Camera-type eye (tissue), 1 donor: Measurements from ENCODE around the gene ST6GALNAC4. TPM values are rescaled to one million over a fixed set of nuclear protein-coding genes. Genes with fewer than 3 reads are reported as not detected.

Source experiments
- total RNA-seq: library from RNA; depleted of rRNA; stranded (reverse); fragments of >200 nt; gene quantifications from one replicate; pipeline ENCODE4 v1.2.3, GENCODE V29; 2014

Gene ST6GALNAC4, protein sequence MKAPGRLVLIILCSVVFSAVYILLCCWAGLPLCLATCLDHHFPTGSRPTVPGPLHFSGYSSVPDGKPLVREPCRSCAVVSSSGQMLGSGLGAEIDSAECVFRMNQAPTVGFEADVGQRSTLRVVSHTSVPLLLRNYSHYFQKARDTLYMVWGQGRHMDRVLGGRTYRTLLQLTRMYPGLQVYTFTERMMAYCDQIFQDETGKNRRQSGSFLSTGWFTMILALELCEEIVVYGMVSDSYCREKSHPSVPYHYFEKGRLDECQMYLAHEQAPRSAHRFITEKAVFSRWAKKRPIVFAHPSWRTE
- 12.4 TPM for total RNA-seq

DNA sequence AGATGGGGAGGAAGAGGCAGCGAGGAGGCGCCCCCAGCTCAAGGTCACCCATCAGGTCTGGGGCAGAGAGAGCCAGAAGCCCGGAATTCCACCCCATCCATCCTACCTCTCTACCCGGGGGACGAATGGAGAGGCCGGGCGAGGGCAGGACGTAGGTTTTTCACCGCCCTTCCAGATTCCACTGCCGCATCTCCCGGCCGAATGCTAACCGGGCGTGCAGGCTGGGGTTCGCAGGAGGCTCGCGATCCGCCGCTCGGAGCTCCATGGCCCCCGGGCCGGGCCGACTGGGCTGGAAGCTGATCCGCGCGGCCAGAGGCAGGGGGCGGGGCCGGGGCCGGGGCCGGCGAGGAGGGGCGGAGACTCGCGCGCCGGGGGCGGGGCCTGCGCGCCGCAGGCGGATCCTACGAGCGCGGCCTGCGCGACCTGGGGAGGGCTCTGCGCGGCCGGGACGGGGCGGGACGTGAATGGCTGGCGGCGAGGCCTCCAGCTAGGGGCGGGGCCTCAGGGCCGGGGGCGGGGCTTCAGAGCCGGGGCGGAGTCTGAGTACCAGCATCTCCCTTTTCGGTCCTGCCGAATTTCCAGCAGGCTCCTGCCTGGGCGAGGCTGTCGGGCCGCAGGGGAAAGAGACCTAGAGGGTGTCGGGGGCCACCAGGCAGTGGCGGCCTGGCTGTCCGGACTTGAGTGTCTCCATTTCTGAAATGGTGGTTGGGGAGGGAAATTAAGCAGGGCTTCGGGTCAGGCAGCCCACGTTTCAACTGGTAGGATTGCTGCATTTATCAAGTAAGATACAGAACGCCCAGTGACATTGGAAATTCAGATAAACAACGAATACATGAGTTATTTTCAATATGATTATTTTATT is at the start of gene ST6GALNAC4:
Gene ST6GALNAC4, minus strand, starts transcription at position 322 of the 862 bp plus-strand sequence. CDS start 622 bp downstream, outside the sequence.

DNA sequence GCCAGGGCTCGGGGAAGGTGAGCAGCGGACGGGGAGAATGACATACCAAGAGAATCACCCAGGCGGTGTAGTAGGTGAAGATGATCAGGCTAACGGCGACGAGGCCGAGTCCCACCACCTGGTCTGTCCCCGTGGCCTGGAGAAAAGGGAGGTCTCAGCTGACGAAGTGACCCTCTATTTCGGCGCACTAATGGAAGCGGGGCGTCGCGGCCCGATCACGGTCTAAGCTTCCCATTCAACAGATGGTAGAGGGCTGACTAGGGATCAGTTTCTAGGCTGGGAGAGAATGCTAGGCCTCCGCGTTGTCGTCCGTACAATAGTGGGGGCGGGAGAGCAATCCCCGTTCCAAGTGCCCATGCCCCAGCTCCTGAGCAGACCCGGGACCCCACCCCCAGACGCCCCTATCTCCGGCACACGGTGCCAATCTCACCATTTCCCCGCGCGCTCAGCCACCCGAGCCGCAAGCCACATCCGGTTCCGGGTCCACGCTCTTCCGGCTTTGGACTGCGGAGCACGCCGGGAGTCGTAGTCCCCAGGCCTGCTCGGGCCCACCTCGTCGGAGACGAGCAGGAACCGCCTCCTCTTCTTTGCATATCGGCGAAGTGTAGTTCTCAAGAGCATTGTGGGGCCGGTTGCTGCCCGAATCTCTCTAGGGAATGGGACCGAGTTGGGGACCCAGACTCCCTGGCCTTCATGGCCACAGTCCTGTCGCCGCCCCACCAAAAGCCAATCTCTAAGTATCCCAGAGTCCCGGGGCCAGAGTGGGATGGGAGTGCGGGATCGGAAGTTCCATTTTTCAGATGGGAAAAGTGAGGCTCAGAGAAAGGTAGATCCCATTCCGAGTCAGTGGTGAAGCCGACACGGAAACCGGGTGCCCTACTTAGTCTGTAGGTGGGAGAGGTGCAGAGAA is 20.8 kb upstream of the ST6GALNAC4 start, which contains the start of gene DPM2:
Gene DPM2, minus strand, starts transcription at position 467 of the 910 bp plus-strand sequence. Its CDS starts 34 bp downstream, at position 433.

DNA sequence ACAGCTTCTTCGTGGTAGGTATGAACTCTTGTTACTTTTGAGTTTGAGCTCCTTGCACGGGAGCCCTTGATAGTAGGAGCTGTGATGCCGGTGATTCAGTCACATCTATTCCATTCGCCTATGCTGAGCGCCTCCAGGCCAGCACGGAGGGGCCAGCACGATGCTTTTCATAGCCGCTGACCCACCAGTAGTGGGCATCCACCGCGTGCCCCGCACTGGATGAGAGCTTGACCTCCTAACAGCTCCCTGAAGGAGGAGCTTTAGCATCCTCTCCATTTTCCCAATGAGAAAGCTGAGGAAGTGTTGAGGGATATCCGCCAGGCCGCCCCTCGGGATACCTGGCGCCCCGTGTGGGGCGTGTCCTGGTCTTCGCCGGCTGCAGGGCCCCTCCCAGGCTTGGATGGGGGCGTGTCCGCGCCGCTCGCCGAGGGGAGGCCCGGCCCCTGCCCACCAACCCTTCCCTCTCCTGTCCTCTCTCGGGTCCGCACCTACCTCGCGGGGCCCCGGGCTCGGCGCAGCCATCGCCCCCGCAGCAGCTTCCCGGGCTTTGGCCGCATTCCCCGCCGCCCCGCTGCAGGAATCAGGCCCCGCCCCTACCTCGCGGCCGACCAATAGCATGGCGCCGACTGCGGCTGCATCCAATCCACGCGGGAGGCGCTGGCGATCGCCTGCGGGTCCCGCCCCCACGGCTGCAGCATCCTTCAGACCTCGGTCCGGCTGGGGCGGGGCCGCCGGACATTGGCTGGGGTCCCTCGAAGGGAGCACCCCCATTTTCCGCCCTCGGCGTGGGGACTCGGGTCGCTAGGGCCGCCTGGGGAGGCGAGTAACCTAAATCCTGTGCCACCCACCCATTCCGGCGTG is 13.6 kb upstream of the ST6GALNAC4 start, which contains the start of gene PIP5KL1:
Gene PIP5KL1, minus strand, starts transcription at position 547 of the 861 bp plus-strand sequence. Its CDS starts 25 bp downstream, at position 522.

DNA sequence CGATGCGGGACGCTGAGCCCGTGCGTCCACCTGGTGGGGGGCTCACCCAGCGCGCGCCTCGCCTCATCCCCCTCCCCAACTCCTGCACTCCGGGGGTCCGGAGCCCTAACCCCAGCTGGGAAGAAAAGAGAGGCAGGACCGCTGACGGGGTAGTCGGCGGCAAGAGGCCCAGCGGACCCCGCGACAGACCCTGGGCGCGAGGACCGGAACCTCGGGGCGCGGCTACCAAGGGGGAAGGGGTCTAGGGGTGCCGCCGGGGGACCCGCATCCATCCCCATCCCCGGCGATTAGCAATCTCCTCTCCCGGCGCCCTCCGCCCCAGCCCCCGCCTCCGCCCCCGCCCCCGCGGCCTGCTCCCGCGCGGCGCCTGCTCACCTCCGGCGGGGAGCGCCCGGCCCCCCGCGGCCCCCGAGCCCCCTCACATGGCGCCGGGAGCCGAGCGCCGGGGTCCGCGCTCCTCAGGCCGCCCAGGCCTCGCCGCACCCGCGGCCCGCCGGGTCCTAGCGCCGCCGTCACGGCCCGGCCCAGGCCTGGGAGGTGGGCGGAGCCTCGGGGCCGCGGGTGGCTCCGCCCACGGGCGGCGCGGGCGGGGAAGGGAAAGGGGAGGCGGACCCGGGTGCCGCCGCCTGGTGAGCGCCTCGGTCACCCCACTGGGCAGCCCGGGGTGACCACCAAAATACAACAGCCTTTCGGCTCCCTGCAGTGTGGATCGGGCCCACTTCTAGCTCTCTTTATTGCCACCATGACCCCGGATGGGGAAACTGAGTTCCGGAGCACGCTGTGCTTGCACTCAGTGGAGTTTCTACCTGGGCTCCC is 17.5 kb downstream of the ST6GALNAC4 start, which contains the start of gene ST6GALNAC6:
Gene ST6GALNAC6, minus strand, starts transcription at position 476 of the 816 bp plus-strand sequence. CDS start 1,622 bp downstream, outside the sequence.

DNA sequence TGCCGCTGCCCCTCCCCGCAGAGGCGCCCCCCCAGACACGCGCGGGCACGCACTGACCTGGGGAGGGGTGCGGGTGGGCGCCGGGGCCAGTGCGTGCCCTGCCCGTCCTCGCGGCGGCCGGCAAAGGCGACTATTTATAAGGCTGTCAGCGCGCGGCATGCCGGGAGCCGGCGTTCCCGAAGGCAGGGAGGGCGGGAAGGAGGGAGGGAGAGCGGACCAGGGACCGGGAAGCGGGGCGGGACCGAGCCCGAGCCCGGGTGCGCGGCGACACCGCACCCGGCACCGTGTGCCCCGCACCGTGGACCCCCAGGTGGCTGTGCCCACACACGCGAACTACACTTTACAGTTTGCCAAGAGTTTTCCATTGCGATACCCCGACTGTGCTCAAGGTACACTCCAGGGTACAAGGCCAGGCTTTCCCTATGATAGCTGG is 39.3 kb downstream of the ST6GALNAC4 start, which contains the start of gene AK1:
Gene AK1, minus strand, starts transcription at position 110 of the 433 bp plus-strand sequence. CDS start 3,058 bp downstream, outside the sequence.

Other genes starting within 250 kb of the ST6GALNAC4 start
- gene CFAP157, start 210.1 kb downstream of the ST6GALNAC4 start, total RNA-seq, result not detected
- gene PTRH1, start 201.4 kb downstream of the ST6GALNAC4 start, total RNA-seq, result 13.5 TPM
- not detected for gene TTC16, start 201.0 kb downstream of the ST6GALNAC4 start, total RNA-seq
- gene TOR2A, start 181.7 kb downstream of the ST6GALNAC4 start, total RNA-seq, result 11.1 TPM
- gene SH2D3C, start 138.4 kb downstream of the ST6GALNAC4 start, total RNA-seq, result 10.7 TPM
- 60.2 TPM for gene CDK9, start 131.0 kb downstream of the ST6GALNAC4 start, total RNA-seq
- gene FPGS, start 114.2 kb downstream of the ST6GALNAC4 start, total RNA-seq, result 45.4 TPM
- gene ENG, start 62.4 kb downstream of the ST6GALNAC4 start, total RNA-seq, result 21.5 TPM
- 38.4 TPM for gene AK1, start 39.4 kb downstream of the ST6GALNAC4 start, total RNA-seq
- 22.2 TPM for gene ST6GALNAC6, start 17.4 kb downstream of the ST6GALNAC4 start, total RNA-seq
- 3.2 TPM for gene PIP5KL1, start 13.7 kb upstream of the ST6GALNAC4 start, total RNA-seq
- 13.2 TPM for gene DPM2, start 20.8 kb upstream of the ST6GALNAC4 start, total RNA-seq
- gene EEIG1, start 63.9 kb upstream of the ST6GALNAC4 start, total RNA-seq, result 22.5 TPM
- 10.6 TPM for gene NAIF1, start 150.3 kb upstream of the ST6GALNAC4 start, total RNA-seq
- 24.4 TPM for gene SLC25A25, start 151.2 kb upstream of the ST6GALNAC4 start, total RNA-seq
- 42.3 TPM for gene PTGES2, start 210.7 kb upstream of the ST6GALNAC4 start, total RNA-seq
- gene LCN2, start 232.4 kb upstream of the ST6GALNAC4 start, total RNA-seq, result 21.4 TPM
- gene BBLN, start 243.2 kb upstream of the ST6GALNAC4 start, total RNA-seq, result 103 TPM